ENCODE measurements around the gene JUN.
A peak's percentile ranks its signal among the peaks of the same experiment; 100 is the strongest.

JUN gene

GRCh38 chr1:58783993-58784757 is at the start of gene JUN:
JUN (minus strand) TSS chr1:58784047; CDS start chr1:58783070, 977 bp downstream.
- peak; percentile 97 for DNase-seq

DNA sequence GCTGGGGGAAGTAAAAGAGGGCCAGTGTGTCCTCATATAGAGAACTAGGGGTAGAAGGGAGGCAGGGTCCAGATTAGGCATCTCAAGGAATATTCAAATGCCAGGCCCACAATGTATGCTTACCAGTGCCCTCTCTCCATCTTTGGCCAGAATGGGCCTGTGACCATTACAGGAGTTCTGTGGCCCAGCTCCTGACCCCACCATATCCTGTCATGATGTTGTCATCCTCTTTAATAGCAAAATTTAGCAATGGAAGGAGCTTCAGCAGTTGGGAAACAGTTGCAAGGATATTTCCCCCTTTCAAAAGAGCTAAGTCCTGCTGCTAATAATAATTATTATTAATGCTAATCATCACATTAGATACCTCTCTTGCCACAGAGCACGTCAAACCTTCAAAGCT is 49.3 kb upstream of the JUN start:
- DNase-seq, result no peak

- no peak for DNase-seq
Measured at GRCh38 chr1:58830291-58830690, 46.4 kb upstream of the JUN start.

DNA sequence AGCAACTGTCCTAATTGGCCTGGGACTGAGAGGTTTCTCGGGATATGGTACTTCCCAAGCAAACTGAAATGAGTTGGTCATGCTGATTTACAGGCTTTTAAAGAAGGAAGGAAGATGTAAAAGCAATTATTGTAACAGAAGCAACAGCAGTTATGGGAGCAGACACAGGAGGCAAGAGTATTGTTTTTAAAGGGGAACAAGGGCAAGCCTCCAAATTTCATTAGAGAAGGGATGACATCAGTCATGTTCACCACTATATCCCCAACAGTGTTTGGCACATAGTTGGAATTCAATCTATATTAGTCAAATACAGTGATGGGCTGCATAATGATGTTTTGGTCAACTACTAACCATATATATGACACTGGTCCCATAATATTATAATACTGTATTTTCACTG is 46.0 kb upstream of the JUN start:
- no peak for DNase-seq

GRCh38 chr1:58827298-58827697 is 43.5 kb upstream of the JUN start:
- no peak for DNase-seq

- DNase-seq, result no peak
Measured at GRCh38 chr1:58824753-58825389, 41.0 kb upstream of the JUN start.

DNA sequence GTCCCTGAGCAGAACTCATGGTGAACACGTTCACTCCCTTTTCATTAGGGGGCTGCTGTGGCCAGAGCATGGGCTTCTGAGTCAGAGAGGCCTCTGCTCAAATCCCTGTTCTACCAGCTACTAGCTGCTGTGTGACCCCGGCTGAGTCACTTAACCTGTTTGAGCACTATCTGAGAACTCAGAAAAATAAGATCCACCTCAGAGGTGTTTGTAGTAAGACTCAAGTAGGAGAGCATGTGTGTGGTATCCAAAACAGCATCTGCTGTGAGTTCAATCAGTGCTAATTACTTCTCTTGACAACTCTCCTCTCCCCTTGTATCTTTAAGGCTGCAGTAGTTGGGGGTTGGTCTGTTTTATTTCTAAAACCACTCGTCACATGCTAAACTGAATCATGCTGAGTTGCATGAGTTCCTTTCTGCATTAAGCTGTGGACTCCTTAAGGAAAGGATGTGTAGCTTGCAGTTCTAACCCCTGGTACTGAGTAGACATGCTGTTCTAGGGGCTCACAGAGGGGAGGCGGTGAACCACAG is 39.7 kb upstream of the JUN start:
- no peak for DNase-seq

GRCh38 chr1:58821309-58821708 is 37.5 kb upstream of the JUN start:
- no peak for DNase-seq

- DNase-seq, result no peak
Measured at GRCh38 chr1:58818976-58819375, 35.1 kb upstream of the JUN start.

DNA sequence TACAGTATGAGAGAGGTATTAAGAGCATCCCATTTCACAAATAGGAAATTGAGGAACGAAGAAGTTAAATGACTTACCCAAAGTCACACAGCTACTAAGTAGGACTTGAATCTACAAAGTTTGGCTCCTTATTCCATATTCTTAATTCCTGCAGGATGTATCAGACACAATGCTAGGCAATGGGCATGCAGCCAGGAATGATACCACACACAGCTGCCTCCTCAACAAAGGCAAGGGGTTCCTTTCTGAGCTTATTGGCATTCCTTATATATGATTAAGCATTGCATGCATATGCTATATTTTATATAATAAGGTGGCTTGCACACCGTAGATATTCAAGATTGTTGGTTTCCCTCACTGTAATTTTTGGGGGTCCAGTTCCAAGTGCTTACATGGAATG is 34.2 kb upstream of the JUN start:
- DNase-seq, result no peak

- DNase-seq, result no peak
Measured at GRCh38 chr1:58816747-58817221, 32.9 kb upstream of the JUN start.

DNA sequence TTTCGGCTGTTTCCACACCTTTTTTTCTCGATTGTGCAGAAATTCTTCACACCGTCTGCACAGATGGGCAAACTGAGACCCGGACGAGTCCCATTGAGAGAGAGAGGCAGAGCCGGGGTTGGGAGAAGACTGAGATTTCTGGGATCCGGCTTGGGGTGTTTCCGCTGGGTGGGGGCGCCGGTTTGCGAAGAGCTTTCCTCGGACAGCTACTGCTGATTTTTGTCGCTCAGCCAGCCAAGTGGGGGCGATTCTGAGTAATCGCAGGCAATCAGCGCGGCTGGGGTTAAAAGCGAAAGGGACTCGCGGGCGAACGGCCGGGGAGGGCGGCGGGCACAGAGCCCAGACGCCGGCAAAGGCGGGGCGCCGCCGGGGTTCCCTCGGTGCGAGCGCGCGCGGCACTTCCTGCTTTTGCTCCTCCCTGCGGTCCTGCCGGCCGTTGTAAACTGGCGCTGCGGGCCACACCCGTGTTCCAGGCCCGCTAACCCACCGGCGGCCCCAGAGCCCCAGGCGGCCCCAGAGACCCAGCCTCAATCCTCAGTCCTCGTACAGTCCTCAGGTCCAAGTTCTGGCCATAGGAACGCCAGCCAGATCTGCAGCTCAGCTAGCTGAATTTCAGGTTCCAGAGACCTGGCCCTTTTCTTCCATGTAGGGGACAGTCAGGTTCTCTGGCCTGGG is 32.4 kb upstream of the JUN start:
- peak; percentile 69 for DNase-seq

DNA sequence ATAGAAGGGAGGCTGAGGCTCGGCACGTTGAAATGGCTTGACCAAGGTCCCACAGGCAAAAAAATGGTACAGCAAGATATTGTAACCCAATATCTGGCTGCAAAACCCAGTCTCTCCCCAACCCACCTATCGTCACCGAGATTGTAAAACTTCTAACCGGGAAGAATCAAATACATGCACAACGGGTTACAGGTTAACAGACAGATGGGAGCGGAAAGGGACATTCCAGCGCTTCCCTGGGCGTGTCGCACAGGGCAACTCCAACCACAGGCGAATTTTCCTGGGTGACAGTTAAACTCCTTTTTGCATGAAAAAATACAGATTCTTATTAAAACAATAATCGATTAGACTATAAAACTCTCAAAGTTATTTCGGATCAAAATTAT is 31.8 kb upstream of the JUN start:
- DNase-seq, result no peak

GRCh38 chr1:58815069-58815685 is 31.3 kb upstream of the JUN start:
- no peak for DNase-seq

- DNase-seq, result no peak
Measured at GRCh38 chr1:58814251-58815068, 30.6 kb upstream of the JUN start.

GRCh38 chr1:58813801-58814200 is 30.0 kb upstream of the JUN start:
- DNase-seq, result no peak

DNA sequence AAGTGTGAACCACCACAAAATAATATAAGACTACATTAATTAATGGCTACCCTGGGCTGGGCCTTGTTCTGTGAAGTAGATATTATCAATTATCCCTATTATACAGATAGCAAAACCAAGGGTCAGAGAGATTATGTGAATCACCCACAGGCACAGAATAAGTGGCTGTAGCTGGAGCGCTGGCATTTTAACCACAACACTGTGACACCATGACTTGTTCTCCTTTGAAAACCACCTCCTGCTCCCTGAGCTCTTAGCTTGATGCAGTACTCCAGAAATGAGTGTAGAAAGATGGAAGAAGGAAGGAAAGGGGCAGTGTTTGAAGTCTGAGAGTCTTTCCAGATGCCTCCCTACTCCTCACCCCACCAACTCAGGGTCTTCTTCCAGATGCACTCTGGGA is 29.5 kb upstream of the JUN start:
- DNase-seq, result no peak

GRCh38 chr1:58812926-58813325 is 29.1 kb upstream of the JUN start:
- no peak for DNase-seq

DNA sequence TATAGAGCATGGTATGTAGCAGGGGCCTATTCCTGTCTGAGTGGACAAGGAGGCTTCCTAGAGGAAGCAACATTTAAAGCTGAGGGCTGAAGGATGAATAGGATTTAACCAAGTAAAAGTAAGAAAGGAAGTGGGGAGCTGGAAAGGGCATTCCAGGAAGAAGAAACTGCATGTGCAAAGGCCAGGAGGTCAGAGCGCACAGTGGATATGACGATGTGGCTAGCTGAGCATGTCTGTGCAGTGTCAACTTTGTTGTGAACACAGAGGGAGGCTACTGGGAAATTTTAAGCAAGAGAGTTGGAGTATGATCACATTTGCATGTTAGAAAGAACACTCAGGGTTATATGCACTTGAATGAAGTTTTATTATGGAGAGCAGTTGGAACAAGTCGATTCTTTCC is 28.6 kb upstream of the JUN start:
- DNase-seq, result no peak

DNA sequence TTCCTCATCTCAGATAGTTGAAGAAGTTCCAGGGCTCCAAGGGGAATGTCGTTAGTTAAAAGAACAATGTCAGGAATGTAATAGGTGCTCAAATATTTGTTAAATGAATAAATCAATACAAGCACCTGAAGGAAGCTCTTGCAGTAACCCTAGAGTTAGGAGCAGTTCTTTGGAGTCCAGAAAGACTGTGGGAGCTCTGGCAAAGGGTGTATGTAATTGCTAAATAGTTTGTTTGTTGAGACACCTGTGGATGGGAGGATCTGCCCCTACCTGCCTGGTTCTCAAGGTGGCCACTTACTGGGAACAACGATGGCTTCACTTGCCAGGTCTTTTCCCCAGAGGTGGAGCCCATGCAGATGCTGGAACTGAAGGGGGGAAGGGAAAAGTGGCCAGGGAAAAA is 27.5 kb upstream of the JUN start:
- DNase-seq, result no peak

DNA sequence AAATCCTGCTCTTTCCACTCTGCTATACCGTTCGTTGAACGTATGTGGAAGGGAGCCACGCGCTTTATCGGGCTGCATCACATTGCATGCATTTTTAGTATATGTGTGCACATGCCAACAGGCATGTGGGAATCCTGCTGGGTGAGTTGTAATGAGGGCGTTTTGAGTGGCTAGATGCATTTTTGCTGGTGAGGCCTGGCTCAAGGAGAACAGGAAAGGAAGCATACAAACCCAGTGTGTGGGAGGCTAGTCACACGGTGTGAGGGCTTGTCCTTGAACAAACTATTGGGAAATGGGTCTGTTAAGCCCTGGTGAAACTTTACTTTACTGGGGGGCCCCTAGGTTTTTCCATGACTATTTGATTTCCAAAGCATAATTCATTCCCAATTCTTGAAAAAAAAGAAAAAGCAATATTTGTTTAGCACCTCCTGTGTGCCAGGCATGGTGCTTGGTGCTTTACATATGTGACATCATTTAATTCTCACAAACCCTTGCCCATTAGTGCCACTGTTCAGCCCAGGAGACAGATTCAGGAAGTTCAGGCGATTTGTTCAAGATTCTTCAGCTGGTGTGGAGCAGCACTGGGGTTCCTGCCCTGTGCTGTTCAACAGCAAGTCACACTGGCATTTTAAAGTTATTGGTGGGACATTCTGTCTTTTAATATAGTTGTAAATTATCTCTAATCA is 25.6 kb upstream of the JUN start:
- DNase-seq, result no peak

GRCh38 chr1:58808077-58808476 is 24.2 kb upstream of the JUN start:
- no peak for DNase-seq

All from activated T-cell treated with anti-CD3 and anti-CD28 coated beads for 4 hours (primary cell).